ENCODE measurements around the gene PXDC1. TPM values are rescaled to one million over a fixed set of nuclear protein-coding genes. Genes with fewer than 3 reads are reported as not detected.

Gene PXDC1
- total and polyA plus RNA-seq, 7 donors, result 9.0 to 116 (median 46.7) TPM

DNA sequence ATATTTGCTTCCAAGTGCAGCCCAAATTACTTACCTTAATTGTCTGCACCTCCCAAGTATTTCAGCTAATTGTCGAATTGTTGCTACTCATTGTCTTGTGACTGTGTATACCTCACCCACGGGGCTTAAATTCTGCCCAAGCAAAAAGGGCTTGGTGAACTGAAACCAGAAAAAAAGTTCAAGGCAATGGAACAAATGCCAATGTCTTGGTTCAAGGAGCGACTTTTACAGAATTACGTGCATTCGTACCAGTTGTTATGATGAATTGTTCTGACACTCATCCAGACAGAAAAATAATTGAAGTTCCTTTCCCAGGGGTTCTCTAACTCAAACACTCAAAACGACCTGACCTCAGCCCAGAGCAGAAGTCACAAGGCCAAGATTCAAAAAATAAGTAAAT, 13.9 kb upstream of the PXDC1 start:
- TF ChIP-seq, protein P1, sequence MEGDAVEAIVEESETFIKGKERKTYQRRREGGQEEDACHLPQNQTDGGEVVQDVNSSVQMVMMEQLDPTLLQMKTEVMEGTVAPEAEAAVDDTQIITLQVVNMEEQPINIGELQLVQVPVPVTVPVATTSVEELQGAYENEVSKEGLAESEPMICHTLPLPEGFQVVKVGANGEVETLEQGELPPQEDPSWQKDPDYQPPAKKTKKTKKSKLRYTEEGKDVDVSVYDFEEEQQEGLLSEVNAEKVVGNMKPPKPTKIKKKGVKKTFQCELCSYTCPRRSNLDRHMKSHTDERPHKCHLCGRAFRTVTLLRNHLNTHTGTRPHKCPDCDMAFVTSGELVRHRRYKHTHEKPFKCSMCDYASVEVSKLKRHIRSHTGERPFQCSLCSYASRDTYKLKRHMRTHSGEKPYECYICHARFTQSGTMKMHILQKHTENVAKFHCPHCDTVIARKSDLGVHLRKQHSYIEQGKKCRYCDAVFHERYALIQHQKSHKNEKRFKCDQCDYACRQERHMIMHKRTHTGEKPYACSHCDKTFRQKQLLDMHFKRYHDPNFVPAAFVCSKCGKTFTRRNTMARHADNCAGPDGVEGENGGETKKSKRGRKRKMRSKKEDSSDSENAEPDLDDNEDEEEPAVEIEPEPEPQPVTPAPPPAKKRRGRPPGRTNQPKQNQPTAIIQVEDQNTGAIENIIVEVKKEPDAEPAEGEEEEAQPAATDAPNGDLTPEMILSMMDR (IDR thresholded peaks at IDR 0.05), result no peak
- TF ChIP-seq POLR2A (IDR thresholded peaks at IDR 0.05), result no peak
- no peak for TF ChIP-seq EP300 (IDR thresholded peaks at IDR 0.05)
- TF ChIP-seq POLR2AphosphoS5 (IDR thresholded peaks at IDR 0.05), result no peak
- no peaks in the 10 kb centered on the region for H3K36me3 ChIP-seq
- intact Hi-C loops (cut with DNase I), result no loop called here
- DNase-seq, result no peak
- WGBS, 2 donors, result 62 to 74% methylated on average over 6 of the region's 6 CpGs
- H3K9me3 ChIP-seq, result no peaks in the 10 kb centered on the region
- H3K4me3 ChIP-seq, result no peak overlapping the region
- no peak overlapping the region for H3K27ac ChIP-seq
- H3K27me3 ChIP-seq, result no peaks in the 10 kb centered on the region
- peaks cover 0 to 6% (median 3%) of the 10 kb centered on the region in 4 donors for H3K4me1 ChIP-seq

DNA sequence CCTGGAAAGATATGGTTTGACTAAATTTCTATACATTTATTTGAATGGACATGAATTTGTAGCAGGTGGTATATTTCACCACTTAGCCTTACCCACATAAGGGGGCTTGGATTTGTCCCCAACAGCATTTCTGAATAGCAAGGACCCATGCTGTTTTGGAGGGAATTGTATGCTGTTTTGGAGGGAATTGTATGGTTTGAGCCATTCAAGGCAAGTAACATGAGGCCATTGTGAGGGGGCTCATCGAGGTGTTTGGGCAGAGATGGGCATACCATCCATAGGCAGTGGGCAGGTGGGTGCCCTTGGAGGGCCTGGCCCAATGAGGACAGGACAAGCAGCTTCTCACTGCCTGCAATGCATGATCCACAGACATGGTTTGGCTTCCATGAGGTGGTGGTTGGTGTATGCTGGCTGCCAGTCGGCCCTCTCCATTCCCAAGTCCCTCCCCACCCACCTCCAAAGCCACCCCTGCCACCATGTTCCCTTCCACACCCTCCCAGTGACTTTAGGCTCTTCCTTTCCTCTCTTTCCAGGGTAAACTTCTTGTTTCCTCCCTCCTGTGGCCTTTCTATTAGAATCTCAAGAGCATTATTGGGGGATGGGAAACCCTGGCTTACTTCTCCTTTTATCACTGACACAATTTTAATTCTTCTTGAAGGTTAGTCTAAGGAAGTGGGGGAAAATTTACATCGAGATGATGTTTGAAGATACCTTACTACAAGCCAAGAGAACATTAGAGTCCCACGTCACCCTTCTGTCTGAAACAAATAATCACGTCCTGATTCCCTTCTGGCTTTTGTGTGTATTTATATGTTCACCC, 13.2 kb upstream of the PXDC1 start:
- no peak overlapping the region for H3K4me3 ChIP-seq
- no peak for TF ChIP-seq POLR2A (IDR thresholded peaks at IDR 0.05)
- TF ChIP-seq, protein P1 (IDR thresholded peaks at IDR 0.05), result no peak
- no peak for TF ChIP-seq EP300 (IDR thresholded peaks at IDR 0.05)
- TF ChIP-seq POLR2AphosphoS5 (IDR thresholded peaks at IDR 0.05), result no peak
- H3K27me3 ChIP-seq, result no peaks in the 10 kb centered on the region
- no peaks in the 10 kb centered on the region for H3K9me3 ChIP-seq
- 65 to 84% methylated on average over 5 of the region's 5 CpGs for WGBS, 2 donors
- H3K4me1 ChIP-seq, result peaks cover 0 to 13% (median 5%) of the 10 kb centered on the region in 4 donors
- DNase-seq, result no peak
- intact Hi-C loops (cut with DNase I), result no loop called here
- H3K27ac ChIP-seq, result no peak overlapping the region
- H3K36me3 ChIP-seq, result no peaks in the 10 kb centered on the region

DNA sequence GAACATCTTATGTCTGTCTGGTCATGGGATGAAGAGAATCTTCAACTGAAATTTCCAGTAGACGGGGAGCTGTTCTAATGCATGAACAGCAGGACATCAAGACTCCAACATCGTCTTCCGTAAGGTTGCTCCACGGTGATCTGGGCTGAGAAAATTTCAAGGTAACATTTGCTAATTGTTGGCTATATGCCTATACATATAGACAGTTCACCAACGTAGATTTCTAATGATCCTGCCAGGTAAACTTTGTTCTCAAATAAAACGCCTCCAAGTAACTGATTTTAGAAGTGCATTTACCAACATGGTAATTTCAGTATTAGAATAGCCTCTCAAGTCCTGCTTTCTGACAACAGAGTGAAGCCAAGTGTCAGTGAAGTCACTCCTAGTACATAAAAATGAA, 11.3 kb upstream of the PXDC1 start:
- H3K4me1 ChIP-seq, result peaks cover 0 to 24% (median 9%) of the 10 kb centered on the region in 4 donors
- H3K9me3 ChIP-seq, result no peaks in the 10 kb centered on the region
- no peaks in the 10 kb centered on the region for H3K36me3 ChIP-seq
- no peak overlapping the region for H3K27ac ChIP-seq
- DNase-seq, result no peak
- intact Hi-C loops (cut with DNase I), result no loop called here
- no peak overlapping the region for H3K4me3 ChIP-seq
- no peaks in the 10 kb centered on the region for H3K27me3 ChIP-seq
- TF ChIP-seq EP300 (IDR thresholded peaks at IDR 0.05) (no peak), POLR2AphosphoS5 (IDR thresholded peaks at IDR 0.05) (no peak), POLR2A (IDR thresholded peaks at IDR 0.05) (no peak)
- TF ChIP-seq, protein P1 (IDR thresholded peaks at IDR 0.05), result no peak
- 64 to 87% methylated on average over 6 of the region's 6 CpGs for whole genome bisulfite sequencing, 2 donors

DNA sequence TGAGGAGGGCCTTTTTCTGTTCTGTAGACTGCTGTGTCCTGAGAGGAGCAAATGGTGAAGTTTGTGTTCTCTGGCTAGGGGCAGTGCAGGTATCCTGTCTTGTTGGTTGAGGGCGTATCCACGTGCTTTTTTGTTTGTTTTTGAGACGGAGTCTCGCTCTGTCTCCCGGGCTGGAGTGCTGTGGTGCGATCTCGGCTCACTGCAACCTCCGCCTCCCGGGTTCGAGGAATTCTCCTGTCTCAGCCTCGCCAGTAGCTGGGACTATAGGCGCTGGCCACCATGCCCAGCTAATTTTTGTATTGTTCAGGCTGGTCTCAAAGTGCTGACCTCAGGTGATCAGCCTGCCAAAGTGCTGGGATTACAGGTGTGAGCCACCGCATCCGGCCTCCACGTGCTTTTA, 10.8 kb upstream of the PXDC1 start:
- Histone ChIP-seq H3K4me1 (peaks cover 0 to 24% (median 9%) of the 10 kb centered on the region in 4 donors), H3K27me3 (no peaks in the 10 kb centered on the region), H3K27ac (no peak overlapping the region), H3K4me3 (no peak overlapping the region), H3K9me3 (no peaks in the 10 kb centered on the region), H3K36me3 (no peaks in the 10 kb centered on the region)
- intact Hi-C loops (cut with DNase I), result no loop called here
- WGBS, 2 donors, result 80 to 90% methylated on average over 15 of the region's 15 CpGs
- no peak for DNase-seq
- TF ChIP-seq POLR2AphosphoS5 (IDR thresholded peaks at IDR 0.05) (no peak), EP300 (IDR thresholded peaks at IDR 0.05) (no peak), POLR2A (IDR thresholded peaks at IDR 0.05) (no peak)
- TF ChIP-seq, protein P1 (IDR thresholded peaks at IDR 0.05), result no peak

DNA sequence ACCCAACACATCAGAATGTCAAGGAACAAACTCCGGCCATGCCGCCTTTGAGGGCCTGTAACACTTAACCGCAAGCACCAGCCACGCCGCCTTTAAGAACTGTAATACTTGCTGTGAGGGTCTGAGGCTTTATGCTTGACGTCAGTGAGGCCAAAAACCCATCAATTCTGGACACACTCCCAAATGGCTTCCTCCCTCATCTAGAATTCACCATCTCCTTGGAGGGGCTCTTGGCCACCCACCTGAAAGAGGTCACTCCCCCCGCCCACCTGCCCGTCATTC, 10.4 kb upstream of the PXDC1 start:
- H3K27ac ChIP-seq, result no peak overlapping the region
- H3K36me3 ChIP-seq, result no peaks in the 10 kb centered on the region
- H3K27me3 ChIP-seq, result no peaks in the 10 kb centered on the region
- no peaks in the 10 kb centered on the region for H3K9me3 ChIP-seq
- DNase-seq, result no peak
- WGBS, 2 donors, result 95 to 96% methylated on average over 8 of the region's 8 CpGs
- TF ChIP-seq EP300 (IDR thresholded peaks at IDR 0.05), result no peak
- no peak for TF ChIP-seq POLR2AphosphoS5 (IDR thresholded peaks at IDR 0.05)
- TF ChIP-seq, protein P1 (IDR thresholded peaks at IDR 0.05), result no peak
- no peak for TF ChIP-seq POLR2A (IDR thresholded peaks at IDR 0.05)
- H3K4me1 ChIP-seq, result peaks cover 0 to 24% (median 9%) of the 10 kb centered on the region in 4 donors
- H3K4me3 ChIP-seq, result no peak overlapping the region
- intact Hi-C loops (cut with DNase I), result no loop called here
